ENCODE results near the gene AFF1. TPM values are rescaled to one million over a fixed set of nuclear protein-coding genes. Genes with fewer than 3 reads are reported as not detected.

The AFF1 gene
- total RNA-seq, 4 donors from 2014 or later = 105 to 152 (median 111) TPM

DNA sequence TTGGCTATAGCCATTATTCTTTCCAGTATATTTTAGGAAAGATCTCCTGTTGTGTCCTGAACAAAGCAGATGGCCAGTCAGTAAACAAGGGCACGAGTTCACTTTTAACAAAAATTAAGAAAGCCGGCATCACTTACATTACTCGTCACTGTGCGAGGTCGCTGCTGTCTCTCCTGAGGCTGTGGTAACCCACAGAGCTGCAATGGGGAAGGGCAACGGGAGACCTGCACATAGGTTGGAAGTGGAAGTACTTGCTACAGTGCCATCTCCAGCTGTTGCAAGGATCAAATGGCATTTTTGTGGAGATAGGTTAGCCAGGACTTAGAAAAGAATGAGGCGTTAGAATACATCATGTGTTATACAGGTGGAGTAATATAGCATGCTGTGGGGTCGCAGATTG is 153.4 kb downstream of the AFF1 start:
- DNase-seq (ENCODE audit: low spot score in 2 of 2) = no peak
- Histone ChIP-seq H3K36me3 (peaks cover 0 to 32% (median 8%) of the 10 kb centered on the region in 3 donors), H3K27me3 (no peaks in the 10 kb centered on the region), H3K9me3 (no peaks in the 10 kb centered on the region), H3K4me1 (peaks cover 0 to 54% (median 8%) of the 10 kb centered on the region in 4 donors), H3K27ac (no peak overlapping the region), H3K4me3 (no peak overlapping the region)
- WGBS, 2 donors = 95% methylated on average over 8 of the region's 8 CpGs
- TF ChIP-seq POLR2A (IDR thresholded peaks at IDR 0.05) (no peak), EP300 (IDR thresholded peaks at IDR 0.05) (no peak), CTCF (IDR thresholded peaks at IDR 0.05) (no peak)

DNA sequence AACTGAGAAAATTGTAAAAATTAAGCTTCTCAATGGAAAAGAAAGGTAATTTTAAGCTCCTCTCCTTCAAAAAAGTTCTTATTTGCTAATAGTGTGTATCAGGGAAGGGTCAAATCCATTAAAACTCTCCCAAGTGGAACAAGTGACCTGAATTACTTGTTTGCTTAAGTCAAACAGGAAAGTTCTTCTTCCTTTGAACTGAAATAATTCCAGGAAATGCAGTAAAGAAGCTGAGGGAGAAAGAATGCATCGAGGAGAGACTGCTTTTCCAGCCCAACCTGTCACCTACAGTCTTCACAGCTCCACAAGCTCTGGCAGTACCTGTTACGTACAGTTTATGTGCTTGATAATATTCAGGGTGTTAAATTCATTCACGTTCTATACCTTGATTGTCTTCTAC is 154.6 kb downstream of the AFF1 start:
- WGBS, 2 donors = 60 to 63% methylated on average over 3 of the region's 3 CpGs
- Histone ChIP-seq H3K4me3 (no peak overlapping the region), H3K4me1 (peaks cover 0 to 58% (median 7%) of the 10 kb centered on the region in 4 donors), H3K27ac (no peak overlapping the region), H3K9me3 (no peaks in the 10 kb centered on the region), H3K36me3 (peaks cover 0 to 37% (median 8%) of the 10 kb centered on the region in 3 donors), H3K27me3 (no peaks in the 10 kb centered on the region)
- TF ChIP-seq CTCF (IDR thresholded peaks at IDR 0.05) = no peak
- no peak for TF ChIP-seq EP300 (IDR thresholded peaks at IDR 0.05)
- TF ChIP-seq POLR2A (IDR thresholded peaks at IDR 0.05) = no peak
- DNase-seq (ENCODE audit: low spot score in 2 of 2) = no peak

DNA sequence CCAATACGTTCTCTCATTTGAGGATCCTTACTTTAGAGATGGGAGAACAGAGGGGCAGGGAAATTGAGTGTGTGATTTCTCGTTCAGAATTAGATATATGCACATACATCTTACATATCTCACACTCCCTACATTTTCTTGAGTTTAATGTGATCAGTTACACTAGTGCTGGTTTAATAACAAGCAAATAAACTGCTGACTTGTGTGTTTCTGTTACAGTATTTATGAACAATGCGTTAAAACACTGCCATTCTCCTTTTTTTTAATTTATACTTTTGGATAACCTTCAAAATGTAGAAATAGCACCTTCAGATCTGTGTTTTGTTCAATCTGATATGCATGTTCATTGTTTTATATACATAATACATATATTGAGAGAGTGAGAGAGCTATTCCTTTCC is 155.5 kb downstream of the AFF1 start:
- Histone ChIP-seq H3K4me3 (no peak overlapping the region), H3K9me3 (no peaks in the 10 kb centered on the region), H3K27me3 (no peaks in the 10 kb centered on the region), H3K4me1 (peaks cover 0 to 60% (median 7%) of the 10 kb centered on the region in 4 donors), H3K36me3 (peaks cover 0 to 37% (median 8%) of the 10 kb centered on the region in 3 donors), H3K27ac (no peak overlapping the region)
- no peak for DNase-seq (ENCODE audit: low spot score in 2 of 2)
- 92 to 93% methylated on average over 3 of the region's 3 CpGs for WGBS, 2 donors
- TF ChIP-seq POLR2A (IDR thresholded peaks at IDR 0.05) (no peak), CTCF (IDR thresholded peaks at IDR 0.05) (no peak), EP300 (IDR thresholded peaks at IDR 0.05) (no peak)

- TF ChIP-seq POLR2A (IDR thresholded peaks at IDR 0.05) (no peak), EP300 (IDR thresholded peaks at IDR 0.05) (peak in 1 of 2 donors; percentile 23), CTCF (IDR thresholded peaks at IDR 0.05) (no peak)
- 46 to 52% methylated on average over 4 of the region's 4 CpGs for WGBS, 2 donors
- peak overlapping the region in 1 of 4 donors; percentile 61 for H3K27ac ChIP-seq
- H3K36me3 ChIP-seq = peaks cover 0 to 28% (median 8%) of the 10 kb centered on the region in 3 donors
- H3K9me3 ChIP-seq = no peaks in the 10 kb centered on the region
- no peak overlapping the region for H3K4me3 ChIP-seq
- DNase-seq (ENCODE audit: low spot score in 2 of 2) = peak; percentile 24 to 57
- H3K4me1 ChIP-seq = peaks cover 0 to 63% (median 7%) of the 10 kb centered on the region in 4 donors
- no peaks in the 10 kb centered on the region for H3K27me3 ChIP-seq
Measured at GRCh38 chr4:87092389-87093141, 157.8 kb downstream of the AFF1 start.

DNA sequence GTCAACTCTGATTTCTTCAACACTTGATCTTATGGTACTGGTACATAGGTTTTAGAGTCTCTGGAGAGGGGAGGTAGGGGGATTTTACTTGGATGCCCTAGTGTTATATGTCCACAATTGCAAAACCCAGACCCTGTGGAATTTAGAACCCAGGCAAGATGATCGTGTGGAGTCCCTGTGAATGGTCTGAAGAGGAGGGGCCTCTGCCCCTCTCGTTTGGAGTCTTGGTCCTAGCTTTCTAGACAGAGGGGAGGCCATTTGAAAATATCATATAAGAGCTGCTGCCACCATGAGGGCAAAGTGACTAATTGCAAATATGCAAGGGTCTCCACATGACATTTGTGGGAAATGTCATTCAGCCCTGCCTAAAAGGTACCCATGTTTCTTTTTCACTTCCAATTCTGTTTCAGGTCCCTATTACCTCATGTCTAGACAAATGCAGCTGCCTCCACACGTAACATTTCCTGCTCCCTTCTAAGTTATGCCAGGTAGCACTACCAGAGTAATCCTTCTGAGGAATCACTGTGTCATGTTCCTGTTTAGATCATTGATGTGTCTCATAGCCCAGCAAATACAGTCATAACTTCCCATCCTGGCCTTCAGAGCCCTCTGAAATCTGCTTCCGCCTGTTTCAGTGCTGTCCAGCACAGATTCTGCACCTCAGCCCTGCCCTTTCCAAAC is 158.8 kb downstream of the AFF1 start:
- peak; percentile 44 to 69 (median 54) for TF ChIP-seq CTCF (IDR thresholded peaks at IDR 0.05)
- TF ChIP-seq POLR2A (IDR thresholded peaks at IDR 0.05) = no peak
- no peak for TF ChIP-seq EP300 (IDR thresholded peaks at IDR 0.05)
- Histone ChIP-seq H3K36me3 (peaks cover 0 to 28% (median 8%) of the 10 kb centered on the region in 3 donors), H3K9me3 (no peaks in the 10 kb centered on the region), H3K27ac (peak overlapping the region in 2 of 4 donors; percentile 44 to 61), H3K4me3 (no peak overlapping the region), H3K4me1 (peaks cover 0 to 59% (median 7%) of the 10 kb centered on the region in 4 donors), H3K27me3 (no peaks in the 10 kb centered on the region)
- DNase-seq (ENCODE audit: low spot score in 2 of 2) = peak in 1 of 2 donors; percentile 28
- WGBS, 2 donors = 28 to 31% methylated on average over 4 of the region's 4 CpGs
